GM03348 (cell line): ENCODE results near the gene TBC1D22A.
"Not testable (repeated sequence)": the region's sequence is repeated elsewhere in the genome, so short reads cannot be mapped to it uniquely, and the experiment has no call there.

Experiments used
- DNase-seq: peaks from one replicate; pipeline ENCODE4 v3.0.0; 2012; ENCODE audit warnings: low spot score

Gene TBC1D22A

GRCh38 chr22:46972901-46973831, 210.7 kb downstream of the TBC1D22A start:
- DNase-seq: no peak

DNA sequence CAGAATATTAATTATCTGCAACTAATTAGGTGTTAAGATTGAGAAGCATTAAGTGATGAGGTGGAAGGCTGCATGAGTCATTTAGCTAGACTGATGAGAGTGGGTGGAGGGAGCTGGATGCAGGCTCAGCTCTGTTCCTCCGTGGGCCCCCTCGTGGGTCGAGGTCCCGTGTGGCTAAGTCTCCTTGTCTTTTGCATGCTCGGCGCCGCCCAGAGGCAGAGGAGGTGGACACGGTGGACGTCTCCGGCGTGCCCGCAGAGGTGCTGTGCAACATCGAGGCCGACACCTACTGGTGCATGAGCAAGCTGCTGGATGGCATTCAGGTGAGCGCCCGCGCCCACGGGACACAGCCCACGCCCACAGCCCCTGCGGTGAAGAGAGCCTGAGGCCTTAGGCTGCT, 211.6 kb downstream of the TBC1D22A start:
- DNase-seq: no peak

- no peak for DNase-seq
These were observed 212.5 kb downstream of the TBC1D22A start for GRCh38 chr22:46974631-46975585.

GRCh38 chr22:46976143-46976542, 213.7 kb downstream of the TBC1D22A start:
- DNase-seq: no peak

- no peak for DNase-seq
These were observed 214.1 kb downstream of the TBC1D22A start for GRCh38 chr22:46976598-46976997.

- no peak for DNase-seq
These were observed 215.3 kb downstream of the TBC1D22A start for GRCh38 chr22:46977656-46978343.

DNA sequence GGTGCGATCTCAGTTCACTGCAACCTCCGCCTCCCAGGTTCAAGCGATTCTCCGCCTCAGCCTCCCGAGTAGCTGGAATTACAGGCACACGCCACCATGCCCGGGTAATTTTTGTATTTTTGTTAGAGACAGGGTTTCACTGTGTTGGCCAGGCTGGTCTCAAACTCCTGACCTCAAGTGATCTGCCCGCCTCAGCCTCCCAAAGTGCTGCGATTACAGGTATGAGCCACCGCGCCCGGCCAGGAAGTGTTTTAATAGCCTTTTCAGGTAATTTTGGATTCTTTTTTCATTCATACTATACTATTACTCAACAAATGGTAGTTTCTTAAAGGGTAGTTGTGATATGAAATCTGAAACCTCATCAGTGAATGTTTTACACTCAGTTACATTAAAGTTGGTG, 216.2 kb downstream of the TBC1D22A start:
- not testable (repeated sequence) for DNase-seq

DNA sequence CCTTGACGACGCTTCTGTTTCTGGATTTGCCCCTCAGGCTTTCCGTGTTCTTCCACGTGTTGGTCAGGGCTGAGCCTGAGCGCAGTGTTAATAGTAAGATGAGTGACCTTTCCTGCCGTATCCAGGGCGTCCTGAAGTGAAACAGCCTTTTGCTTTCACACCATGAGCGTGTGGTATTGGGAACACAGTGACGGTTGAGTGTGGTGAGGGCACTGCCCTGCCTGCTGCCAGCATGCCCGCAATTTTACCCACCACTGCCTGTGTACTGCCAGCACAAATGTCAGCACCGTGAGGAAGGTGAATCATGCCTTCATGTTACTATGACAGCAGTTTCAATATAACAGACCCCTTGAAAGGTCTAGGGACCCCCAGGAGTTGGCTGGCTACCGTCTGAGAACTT, 217.1 kb downstream of the TBC1D22A start:
- DNase-seq: no peak

GRCh38 chr22:46980392-46980791, 217.9 kb downstream of the TBC1D22A start:
- DNase-seq: no peak

DNA sequence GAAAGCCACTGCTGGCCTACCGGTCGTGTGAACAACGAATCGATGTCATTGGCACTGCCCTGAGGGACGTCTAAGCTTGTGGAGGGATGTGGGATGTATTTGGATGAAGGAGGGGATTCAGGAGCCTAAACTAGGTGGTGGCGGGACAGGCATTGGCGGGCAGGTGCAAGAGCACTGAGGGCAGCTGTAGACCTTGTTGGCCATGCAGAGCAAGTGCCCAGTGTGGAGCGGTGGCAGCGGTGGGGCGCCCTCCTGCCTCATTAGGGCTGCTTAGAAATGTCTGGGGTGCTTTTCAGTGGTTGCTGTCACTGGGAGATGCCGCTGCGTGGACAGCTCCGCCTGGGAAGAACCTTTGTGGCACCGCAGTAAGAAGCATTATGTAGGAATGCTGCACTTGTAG, 220.2 kb downstream of the TBC1D22A start:
- DNase-seq: no peak

GRCh38 chr22:46983046-46983445, 220.6 kb downstream of the TBC1D22A start:
- no peak for DNase-seq

GRCh38 chr22:46984751-46985506, 222.5 kb downstream of the TBC1D22A start:
- DNase-seq: peak; percentile 89

DNA sequence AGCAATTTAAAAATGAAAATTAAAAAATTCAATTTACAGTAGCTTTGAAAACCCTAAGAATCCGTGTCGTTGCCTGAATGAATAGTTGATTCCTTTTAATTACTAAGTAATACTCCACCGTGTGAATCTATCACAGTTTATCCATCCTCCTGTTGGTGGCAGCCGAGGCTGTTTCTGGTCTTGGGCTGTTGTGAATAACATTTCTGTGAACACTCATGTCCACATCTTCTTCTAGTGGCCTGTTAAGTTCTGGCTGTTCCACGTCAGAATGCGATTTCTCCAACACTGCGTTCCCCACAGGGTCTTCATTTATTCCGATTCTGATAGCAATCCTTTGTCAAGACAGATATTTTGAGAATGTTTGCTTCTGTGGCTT, 223.0 kb downstream of the TBC1D22A start:
- peak; percentile 40 for DNase-seq

DNA sequence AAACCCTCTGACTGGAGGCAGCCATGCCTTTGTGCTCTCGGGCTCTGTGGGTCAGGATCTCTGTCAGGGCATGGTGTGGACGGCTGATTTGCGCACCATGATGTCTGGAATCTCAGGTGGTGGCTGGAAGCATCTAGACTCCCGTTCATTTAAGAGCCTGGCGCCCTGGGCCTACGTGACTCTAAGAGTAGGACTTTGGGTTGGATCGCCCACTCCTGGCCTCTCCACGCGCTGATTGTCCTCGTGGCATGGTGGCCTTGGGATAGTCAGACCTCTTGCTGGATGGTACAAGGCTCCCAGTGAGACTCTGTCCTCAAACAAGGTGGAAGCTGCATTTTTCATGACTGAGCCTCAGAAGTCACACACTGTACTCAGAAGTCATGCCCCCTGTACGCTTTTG, 224.3 kb downstream of the TBC1D22A start:
- no peak for DNase-seq

GRCh38 chr22:46990937-46991550, 228.6 kb downstream of the TBC1D22A start:
- DNase-seq: no peak

DNA sequence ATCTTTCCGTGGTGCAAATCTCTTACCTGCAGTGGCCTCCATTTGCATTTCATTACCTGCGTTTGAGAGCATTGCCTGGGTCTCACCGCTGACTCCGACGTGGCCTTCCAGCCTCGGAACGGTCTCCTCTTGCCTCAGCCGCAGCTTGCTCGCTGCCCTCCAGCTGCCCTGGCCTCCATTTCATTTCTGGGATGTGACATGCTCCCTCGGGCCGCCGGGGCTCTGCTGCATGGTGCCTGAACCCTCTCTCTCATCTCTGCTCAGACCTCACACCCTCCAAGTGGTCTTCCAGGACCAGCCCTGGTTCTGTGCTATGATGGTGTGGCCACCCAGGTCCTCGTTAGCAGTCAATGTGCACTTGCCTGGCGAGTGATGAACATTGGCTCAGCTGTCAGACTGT, 229.2 kb downstream of the TBC1D22A start:
- no peak for DNase-seq

DNA sequence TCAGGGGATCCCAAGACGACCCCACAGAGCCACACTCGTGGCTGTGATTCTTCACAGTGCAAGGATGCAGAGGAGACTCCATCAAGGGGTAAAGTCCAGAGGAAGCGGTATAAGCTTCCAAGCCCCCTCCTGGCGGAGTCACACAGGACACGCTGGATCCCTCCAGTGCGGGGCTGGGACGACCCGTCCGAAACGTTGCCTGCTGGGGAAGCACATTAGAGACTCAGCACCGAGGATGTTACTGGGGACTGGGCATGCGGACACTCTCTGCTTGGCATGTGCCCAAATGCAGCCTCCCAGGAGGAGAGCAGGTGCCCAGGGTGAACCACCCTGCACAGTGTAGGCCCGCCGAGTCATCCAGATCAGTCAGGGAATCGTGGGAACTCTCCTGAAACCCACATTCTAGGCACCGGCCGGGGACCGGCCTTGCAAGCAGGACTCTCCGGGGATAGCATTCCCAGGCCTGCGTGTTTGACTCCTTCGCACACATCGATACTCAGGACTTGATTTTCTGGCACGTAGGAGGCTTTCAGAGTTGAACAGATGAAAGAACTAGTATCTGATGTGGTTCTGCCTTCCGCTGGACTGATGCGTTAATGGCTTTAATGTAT, 229.8 kb downstream of the TBC1D22A start:
- DNase-seq: no peak

GRCh38 chr22:46993633-46994032, 231.2 kb downstream of the TBC1D22A start:
- no peak for DNase-seq

GRCh38 chr22:46994265-46994664, 231.8 kb downstream of the TBC1D22A start:
- no peak for DNase-seq

DNA sequence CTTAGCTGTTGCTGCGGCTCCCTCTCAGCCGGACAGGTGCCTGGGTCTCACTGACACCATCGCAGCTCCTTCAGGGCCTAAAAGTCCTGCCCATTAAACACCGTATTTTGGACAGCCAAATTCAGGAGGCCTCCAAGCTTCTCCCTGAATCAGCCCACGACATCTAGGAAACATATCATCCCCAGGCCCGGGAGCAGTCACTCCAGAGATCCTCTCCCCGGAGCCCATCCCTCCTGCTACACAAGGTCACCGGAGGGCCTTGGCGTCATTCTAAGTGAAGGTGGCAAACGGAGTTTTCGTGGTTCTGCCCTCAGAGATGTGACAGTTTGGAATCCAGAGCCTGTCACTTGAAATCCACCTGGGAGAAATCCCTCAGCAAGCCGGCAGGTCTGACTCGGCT, 232.5 kb downstream of the TBC1D22A start:
- DNase-seq: no peak
